H1 (cell line): Measurements from ENCODE around the gene TNFSF11. TPM values are rescaled to one million over a fixed set of nuclear protein-coding genes. Genes with fewer than 3 reads are reported as not detected.

ENCODE experiments used
- CTCF ChIA-PET: fragments of 300-600 bp; sonication (Branson Sonifier 250); formaldehyde crosslinking; loops from one replicate; lab custom pipeline; 2021; ENCODE audit not compliant: partially characterized antibody; lab: Charles Lee
- POLR2A ChIA-PET: fragments of 300-600 bp; sonication (Branson Sonifier 250); formaldehyde crosslinking; loops from one replicate; lab custom pipeline; 2021; ENCODE audit warnings: inconsistent platforms; ENCODE audit not compliant: partially characterized antibody; lab: Charles Lee
- DNase-seq, 2 experiments: peaks; one replicate each; pipeline versions ENCODE4 v3.0.0 to v3.0.0-alpha.2; 2010 to 2022; ENCODE audit warnings: low spot score in 2 of 2, low read depth in 1 of 2, mixed read lengths in 1 of 2
- FAIRE-seq: peaks from 2 replicates; lab custom pipeline; 2011; peaks lifted over from hg19 to GRCh38; lab: Jason Lieb, UNC
- H2AFZ ChIP-seq: 2 replicates; pipeline ENCODE4 v1.8.1; 2012; ENCODE audit warnings: low read length, inconsistent platforms
- H2AK5ac ChIP-seq: 2 replicates; pipeline ENCODE4 v1.6.1; 2013; ENCODE audit warnings: low read depth, low read length
- H2BK120ac ChIP-seq: replicated peaks from 2 replicates; pipeline ENCODE3; 2013; ENCODE audit warnings: low read depth, low read length, inconsistent platforms
- H2BK12ac ChIP-seq: 2 replicates; pipeline ENCODE4 v1.6.1; 2013; ENCODE audit warnings: low read depth, low read length
- H2BK15ac ChIP-seq: 2 replicates; pipeline ENCODE4 v1.6.1; 2013; ENCODE audit warnings: low read length
- H2BK20ac ChIP-seq: 2 replicates; pipeline ENCODE4 v1.6.1; 2013; ENCODE audit warnings: low read length
- H2BK5ac ChIP-seq: 2 replicates; pipeline ENCODE4 v1.6.1; 2013; ENCODE audit warnings: low read depth, low read length
- H3K14ac ChIP-seq: 2 replicates; pipeline ENCODE4 v1.6.1; 2013; ENCODE audit warnings: inconsistent platforms; ENCODE audit not compliant: insufficient read length
- H3K18ac ChIP-seq: 2 replicates; pipeline ENCODE4 v1.6.1; 2013; ENCODE audit warnings: low read length; ENCODE audit errors: extremely low read depth
- H3K23ac ChIP-seq: 2 replicates; pipeline ENCODE4 v1.6.1; 2013; ENCODE audit warnings: inconsistent platforms; ENCODE audit not compliant: insufficient read length
- H3K23me2 ChIP-seq: 2 replicates; pipeline ENCODE4 v1.6.1; 2013; ENCODE audit warnings: low read depth, low read length
- H3K27ac ChIP-seq: 2 replicates; pipeline ENCODE4 v1.6.1; 2011; ENCODE audit warnings: low read depth, low read length, inconsistent platforms
- H3K27me3 ChIP-seq, 4 experiments: replicated peaks in 1 of 4; 1 replicate in 1 of 4; 2 replicates in 3 of 4; pipeline versions ENCODE4 v1.6.1 to v1.8.1; 2011 to 2013; ENCODE audit warnings: low read length in 3 of 4, mild to moderate bottlenecking in 3 of 4, inconsistent platforms in 2 of 4, mixed read lengths in 2 of 4, moderate library complexity in 1 of 4; ENCODE audit not compliant: control insufficient read depth in 3 of 4, insufficient read depth in 3 of 4; ENCODE audit errors: extremely low read depth in 1 of 4
- H3K36me3 ChIP-seq, 4 experiments: 2 replicates each; pipeline versions ENCODE4 v1.6.1 to v1.8.1; 2011 to 2013; ENCODE audit warnings: mild to moderate bottlenecking in 4 of 4, low read length in 3 of 4, moderate library complexity in 2 of 4, control low read depth in 1 of 4, inconsistent platforms in 1 of 4; ENCODE audit not compliant: insufficient read depth in 4 of 4, control insufficient read depth in 2 of 4
- H3K4ac ChIP-seq: replicated peaks from 2 replicates; pipeline ENCODE3; 2013; ENCODE audit warnings: low read length, low read depth, mixed read lengths, inconsistent platforms; ENCODE audit not compliant: insufficient read length
- H3K4me1 ChIP-seq, 4 experiments: replicated peaks in 1 of 4; 1 replicate in 1 of 4; 2 replicates in 3 of 4; pipeline versions ENCODE4 v1.6.1 to v1.8.1; 2011 to 2013; ENCODE audit warnings: low read length in 3 of 4, inconsistent platforms in 2 of 4, mixed read lengths in 1 of 4; ENCODE audit not compliant: insufficient read depth in 4 of 4, control insufficient read depth in 3 of 4
- H3K4me2 ChIP-seq, 2 experiments: 2 replicates each; pipeline versions ENCODE4 v1.6.1 to v1.8.1; 2011 to 2013; ENCODE audit warnings: low read depth in 2 of 2, low read length in 2 of 2, control low read depth in 1 of 2, inconsistent platforms in 1 of 2, mild to moderate bottlenecking in 1 of 2; ENCODE audit not compliant: insufficient read depth in 1 of 2
- H3K4me3 ChIP-seq, 4 experiments: fragments of 200-600, 300-600 bp in 1 of 4; sonication (generic), shearing (Covaris generic), sonication (Bioruptor Twin) in 1 of 4; 2 replicates each; pipeline versions ENCODE4 v1.5.1 to v1.8.1; 2011 to 2016; ENCODE audit warnings: low read length in 4 of 4, low read depth in 3 of 4, control low read depth in 2 of 4, inconsistent platforms in 2 of 4, mild to moderate bottlenecking in 2 of 4, mixed read lengths in 1 of 4, moderate library complexity in 1 of 4; ENCODE audit not compliant: insufficient read depth in 2 of 4; ENCODE audit errors: extremely low read depth in 1 of 4
- H3K56ac ChIP-seq: replicated peaks from 2 replicates; pipeline ENCODE3; 2013; ENCODE audit warnings: low read depth, mild to moderate bottlenecking, mixed read lengths, low read length, inconsistent platforms; ENCODE audit not compliant: insufficient read length
- H3K79me1 ChIP-seq: 2 replicates; pipeline ENCODE4 v1.6.1; 2013; ENCODE audit warnings: low read depth, low read length, control low read depth
- H3K79me2 ChIP-seq, 2 experiments: 2 replicates each; pipeline versions ENCODE4 v1.6.1 to v1.8.1; 2012 to 2013; ENCODE audit warnings: low read length in 2 of 2, mild to moderate bottlenecking in 2 of 2, inconsistent platforms in 1 of 2; ENCODE audit not compliant: insufficient read depth in 2 of 2, control insufficient read depth in 1 of 2
- H3K9ac ChIP-seq, 4 experiments: replicated peaks in 1 of 4; 1 replicate in 1 of 4; 2 replicates in 3 of 4; pipeline versions ENCODE4 v1.6.1 to v1.8.1; 2011 to 2013; ENCODE audit warnings: low read depth in 3 of 4, low read length in 3 of 4, control low read depth in 2 of 4, mild to moderate bottlenecking in 2 of 4, moderate library complexity in 2 of 4, inconsistent platforms in 1 of 4; ENCODE audit errors: extremely low read depth in 1 of 4
- H3K9me3 ChIP-seq, 2 experiments: 2 replicates each; pipeline versions ENCODE4 v1.6.1 to v1.8.1; 2012 to 2013; ENCODE audit warnings: mild to moderate bottlenecking in 2 of 2, moderate library complexity in 2 of 2, control low read depth in 1 of 2, inconsistent platforms in 1 of 2, low read depth in 1 of 2, low read length in 1 of 2, mixed read lengths in 1 of 2; ENCODE audit not compliant: insufficient read depth in 2 of 2
- H4K20me1 ChIP-seq, 2 experiments: replicated peaks in 1 of 2; 2 replicates each; pipeline versions ENCODE3 to v1.8.1; 2011 to 2013; ENCODE audit warnings: inconsistent platforms in 2 of 2, low read length in 2 of 2, mild to moderate bottlenecking in 1 of 2; ENCODE audit not compliant: insufficient read depth in 2 of 2, control insufficient read depth in 1 of 2
- H4K5ac ChIP-seq: 2 replicates; pipeline ENCODE4 v1.6.1; 2013; ENCODE audit warnings: low read length, low read depth, mixed read lengths, inconsistent platforms; ENCODE audit not compliant: insufficient read length
- H4K8ac ChIP-seq: 2 replicates; pipeline ENCODE4 v1.8.0; 2013; ENCODE audit warnings: mild to moderate bottlenecking, moderate library complexity, low read length, inconsistent platforms; ENCODE audit not compliant: insufficient read depth; ENCODE audit errors: extremely low read depth
- H4K91ac ChIP-seq: replicated peaks from 2 replicates; pipeline ENCODE3; 2013; ENCODE audit warnings: low read length, mixed read lengths, inconsistent platforms; ENCODE audit not compliant: insufficient read length
- ASH2L ChIP-seq: fragments of 200-600, 300-600 bp; sonication (generic); IDR thresholded peaks from one replicate; pipeline ENCODE4 v1.7.1; 2017; ENCODE audit warnings: low read length
- CBX8 ChIP-seq: fragments of 300-800, 300-1000 bp; sonication (generic); IDR thresholded peaks from 2 replicates; pipeline ENCODE4 v1.7.1; 2016; ENCODE audit warnings: low read depth, low read length, borderline replicate concordance
- CHD2 ChIP-seq: IDR thresholded peaks from 2 replicates; pipeline ENCODE4 v1.6.1; 2012; ENCODE audit warnings: low read length, improper control_type of control experiment
- CTBP2 ChIP-seq: IDR thresholded peaks from 2 replicates; pipeline ENCODE4 v1.7.0; 2011; ENCODE audit warnings: borderline replicate concordance, mild to moderate bottlenecking, moderate library complexity, mixed read lengths, low read length; ENCODE audit not compliant: insufficient read depth, insufficient read length
- GTF2F1 ChIP-seq: IDR thresholded peaks from 2 replicates; pipeline ENCODE4 v1.6.1; 2012; ENCODE audit warnings: low read depth, low read length, improper control_type of control experiment, borderline replicate concordance
- JUN ChIP-seq: IDR thresholded peaks from 2 replicates; pipeline ENCODE4 v1.6.1; 2011; ENCODE audit warnings: low read depth, mild to moderate bottlenecking, improper control_type of control experiment, low read length
- RNF2 ChIP-seq: fragments of 200-900, 300-1000 bp; sonication (generic); IDR thresholded peaks from 2 replicates; pipeline ENCODE4 v1.7.1; 2016; ENCODE audit warnings: borderline replicate concordance, low read depth, mild to moderate bottlenecking, antibody characterized with exemption, low read length; ENCODE audit not compliant: poor library complexity, severe bottlenecking; ENCODE audit errors: missing control alignments
- SP4 ChIP-seq: IDR thresholded peaks from 2 replicates; pipeline ENCODE4 v1.6.1; 2012; ENCODE audit warnings: low read length, inconsistent platforms
- SRF ChIP-seq: IDR thresholded peaks from 2 replicates; pipeline ENCODE4 v1.6.1; 2011; ENCODE audit warnings: mild to moderate bottlenecking, low read depth, low read length, moderate library complexity
- SUZ12 ChIP-seq: fragments of 200-600 bp; sonication (generic); IDR thresholded peaks from 2 replicates; pipeline ENCODE4 v1.6.1; 2012; ENCODE audit warnings: mild to moderate bottlenecking, inconsistent platforms, low read length, moderate library complexity, mixed read lengths
- TBP ChIP-seq: IDR thresholded peaks from 2 replicates; pipeline ENCODE4 v1.6.1; 2011; ENCODE audit warnings: low read depth, low read length, improper control_type of control experiment
- WGBS, 2 experiments: shearing (Covaris generic) in 1 of 2; methylation state at CpG; one replicate each; pipeline versions ENCODE4 v1.1.6 to v1.1.7; 2013 to 2015; ENCODE audit warnings: low lambda C conversion rate in 2 of 2, mixed read lengths in 2 of 2, inconsistent platforms in 1 of 2, low coverage in 1 of 2, missing lambda C conversion rate in 1 of 2; ENCODE audit not compliant: insufficient replicate concordance in 2 of 2, insufficient coverage in 1 of 2, insufficient read length in 1 of 2; ENCODE audit errors: extremely low coverage in 1 of 2, missing lambda C conversion rate in 1 of 2; 5-methylcytosine and 5-hydroxymethylcytosine counted together
- polyA plus RNA-seq, 7 experiments: library from polyadenylated mRNA; depleted of rRNA in 3 of 7; stranded (reverse) in 5 of 7; unstranded in 2 of 7; fragments of >200 nt in 5 of 7; fragments of 200-250 nt in 2 of 7; gene quantifications; 1 replicate in 5 of 7; 2 replicates in 1 of 7; 4 replicates in 1 of 7; pipeline versions ENCODE4 v1.2.1 to v1.2.3, GENCODE V29; 2011 to 2013; ENCODE audit warnings: missing spikeins in 2 of 7, mixed read lengths in 2 of 7
- total RNA-seq: library from RNA; stranded (reverse); fragmentation: NEBNext Ultra II Directional; extraction: Animal tissue kit (Norgen Biotek cat#: 25700); gene quantifications from 2 replicates; pipeline ENCODE4 v1.2.1, GENCODE V29; 2021
- TF ChIP-seq, protein P1 (sequence below): IDR thresholded peaks from 2 replicates; pipeline ENCODE4 v1.6.1; 2011; ENCODE audit warnings: low read depth, mild to moderate bottlenecking, low read length; ENCODE audit not compliant: insufficient read depth

The TNFSF11 gene
- total and polyA plus RNA-seq, 2 of the 8 experiments (the other 6 are each of a cell fraction or from before 2014, with no cell fraction given): 9.3 to 12.0 TPM

- Histone ChIP-seq H3K4me1 (no peaks in the 10 kb centered on the region), H3K79me1 (no peaks in the 10 kb centered on the region), H2BK5ac (no peak overlapping the region), H3K27me3 (no peaks in the 10 kb centered on the region), H4K20me1 (no peaks in the 10 kb centered on the region), H3K56ac (no peak overlapping the region), H4K8ac (no peak overlapping the region), H3K9ac (no peak overlapping the region), H3K4ac (no peak overlapping the region), H2BK20ac (no peak overlapping the region), H2BK15ac (no peak overlapping the region), H3K14ac (no peak overlapping the region), H3K79me2 (no peaks in the 10 kb centered on the region), H3K23me2 (no peaks in the 10 kb centered on the region), H3K27ac (no peak overlapping the region), H2AK5ac (no peak overlapping the region), H3K4me2 (no peak overlapping the region), H4K91ac (no peak overlapping the region), H2AFZ (no peak overlapping the region), H3K23ac (no peak overlapping the region), H3K4me3 (no peak overlapping the region), H4K5ac (no peak overlapping the region), H3K36me3 (no peaks in the 10 kb centered on the region), H2BK12ac (no peak overlapping the region), H3K18ac (no peak overlapping the region), H2BK120ac (no peak overlapping the region), H3K9me3 (no peaks in the 10 kb centered on the region)
- DNase-seq (no peak), FAIRE-seq (no peak)
- no peak for TF ChIP-seq SRF
- no peak for TF ChIP-seq JUN
- TF ChIP-seq CTBP2: no peak
- TF ChIP-seq ASH2L: no peak
- TF ChIP-seq, protein P1, sequence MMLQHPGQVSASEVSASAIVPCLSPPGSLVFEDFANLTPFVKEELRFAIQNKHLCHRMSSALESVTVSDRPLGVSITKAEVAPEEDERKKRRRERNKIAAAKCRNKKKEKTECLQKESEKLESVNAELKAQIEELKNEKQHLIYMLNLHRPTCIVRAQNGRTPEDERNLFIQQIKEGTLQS: no peak
- no peak for TF ChIP-seq RNF2
- TF ChIP-seq CHD2: no peak
- TF ChIP-seq TBP: no peak
- no peak for TF ChIP-seq CBX8
- TF ChIP-seq SP4: no peak
- TF ChIP-seq SUZ12: no peak
- TF ChIP-seq GTF2F1: no peak
- WGBS, 2 experiments: 94% methylated on average over 1 of the region's 1 CpG; no CpG with 5 or more reads in 1 of the 2 experiments
- ChIA-PET CTCF (no interaction called here), POLR2A (no interaction called here)
Measured at GRCh38 chr13:42533336-42533591, 40.7 kb upstream of the TNFSF11 start.
